ACHN (cell line): ENCODE data around the gene SMCO3.

ENCODE experiments used
- DNase-seq: peaks from one replicate; pipeline ENCODE4 v3.0.0-alpha.2; 2015
- in situ Hi-C: cut with HindIII; loops from 2 replicates; pipeline ENCODE4 v1.10.0; 2017; ENCODE audit warnings: low sequenced_read_pairs, low pct_ligation_motif_present, low pct_unique_long_range_greater_than_20kb

SMCO3 gene

DNA sequence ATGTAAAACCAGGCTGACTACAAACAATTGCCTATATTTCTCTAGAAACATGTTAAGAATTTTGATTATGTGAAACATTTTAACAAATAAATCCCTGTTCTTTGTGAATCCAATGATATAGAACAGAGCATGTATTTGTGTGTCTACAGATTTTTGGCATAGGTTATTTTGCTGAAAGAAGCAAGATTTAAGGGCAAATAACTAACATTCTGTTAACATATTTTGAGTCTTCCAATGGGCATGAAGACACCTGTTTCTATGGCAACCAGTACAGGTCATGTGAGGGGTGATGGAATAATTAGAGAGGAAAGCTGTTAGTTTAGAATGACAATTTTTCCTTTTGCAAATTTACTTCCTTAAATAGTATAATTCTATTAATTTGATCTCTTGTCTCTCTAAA lies 20.5 kb upstream of the SMCO3 start:
- DNase-seq: no peak
- in situ Hi-C loops: no loop called here

- DNase-seq: no peak
- in situ Hi-C loops: no loop called here
Observed at GRCh38 chr12:14833952-14834351, 20.0 kb upstream of the SMCO3 start.

GRCh38 chr12:14833336-14833735 lies 19.4 kb upstream of the SMCO3 start:
- in situ Hi-C loops: no loop called here
- no peak for DNase-seq

DNA sequence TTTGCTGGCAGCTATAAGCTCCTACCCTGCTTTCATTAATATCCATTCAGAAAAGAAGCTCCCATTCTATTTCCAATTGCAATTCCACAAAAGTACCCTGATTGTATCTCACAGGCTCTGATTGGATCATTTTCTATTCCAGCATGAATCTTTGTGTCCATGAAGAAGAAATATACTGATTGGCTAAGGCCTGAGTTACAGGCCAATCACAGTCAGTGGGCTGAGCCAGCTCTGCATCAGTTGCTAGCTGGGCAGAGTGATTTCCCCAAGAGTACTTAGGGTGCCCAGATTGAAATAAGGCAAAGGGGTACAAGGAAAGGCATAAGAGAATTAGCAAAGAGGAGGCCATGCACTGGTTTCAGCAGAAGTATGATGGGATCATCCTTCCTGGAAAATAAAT lies 14.9 kb upstream of the SMCO3 start:
- DNase-seq: peak; percentile 45
- in situ Hi-C loops: no loop called here

GRCh38 chr12:14827043-14827442 lies 13.1 kb upstream of the SMCO3 start:
- in situ Hi-C loops: no loop called here
- no peak for DNase-seq

GRCh38 chr12:14826491-14826890 lies 12.5 kb upstream of the SMCO3 start:
- DNase-seq: no peak
- in situ Hi-C loops: no loop called here

DNA sequence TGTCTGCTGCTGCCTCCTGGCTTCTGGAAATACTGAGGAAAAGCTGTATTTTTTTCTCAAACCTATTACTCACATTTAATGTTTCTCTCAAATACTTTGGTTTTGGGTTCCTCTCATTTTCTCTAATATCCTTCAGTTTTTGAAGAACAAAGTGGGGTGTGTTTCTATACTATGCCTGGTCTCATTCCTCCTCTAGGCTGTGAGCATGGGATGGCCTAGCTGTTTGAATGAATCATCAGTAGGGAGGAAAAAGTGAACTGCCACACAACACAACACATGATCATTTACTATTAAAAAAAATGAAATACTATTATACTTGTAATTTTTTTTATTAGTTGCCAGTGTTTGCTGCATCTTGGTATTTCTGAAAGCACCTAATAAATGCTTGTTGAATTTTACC lies 11.3 kb upstream of the SMCO3 start:
- in situ Hi-C loops: no loop called here
- no peak for DNase-seq

DNA sequence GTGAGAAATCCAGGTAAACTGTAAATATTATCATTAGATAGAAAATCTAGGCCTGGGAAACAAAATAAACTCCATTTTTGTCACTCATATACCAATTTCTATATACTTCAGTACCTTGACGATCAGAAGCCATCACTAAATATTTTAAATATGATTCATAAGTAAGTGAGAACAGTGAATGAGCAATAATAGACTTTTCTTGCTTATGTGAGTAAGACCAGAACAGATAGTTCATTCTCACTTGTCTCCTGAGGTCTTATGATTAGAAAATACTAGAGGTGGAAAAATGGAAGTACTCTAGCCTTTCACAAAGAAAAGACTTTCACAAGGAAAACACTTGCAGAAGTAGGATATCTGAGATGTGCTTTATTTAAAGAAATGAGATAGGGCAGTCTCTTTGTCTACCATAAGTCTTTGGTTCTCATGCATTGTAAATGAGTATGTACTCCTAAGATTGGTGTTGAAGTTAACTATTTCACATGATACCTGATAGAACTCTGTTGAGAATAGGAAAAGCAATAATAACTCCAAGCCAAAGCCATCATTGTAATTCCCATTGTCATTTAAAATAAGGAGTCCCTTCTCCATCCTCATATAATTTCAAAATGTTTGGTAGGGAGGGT lies 10.1 kb upstream of the SMCO3 start:
- no peak for DNase-seq
- in situ Hi-C loops: no loop called here

- in situ Hi-C loops: no loop called here
Observed at GRCh38 chr12:14811486-14811885, 2.5 kb downstream of the SMCO3 start.

GRCh38 chr12:14810953-14811483 lies 3.0 kb downstream of the SMCO3 start:
- in situ Hi-C loops: no loop called here

More at GRCh38 chr12:14811486-14811885, 2.5 kb downstream of the SMCO3 start:
- DNase-seq: no peak

DNA sequence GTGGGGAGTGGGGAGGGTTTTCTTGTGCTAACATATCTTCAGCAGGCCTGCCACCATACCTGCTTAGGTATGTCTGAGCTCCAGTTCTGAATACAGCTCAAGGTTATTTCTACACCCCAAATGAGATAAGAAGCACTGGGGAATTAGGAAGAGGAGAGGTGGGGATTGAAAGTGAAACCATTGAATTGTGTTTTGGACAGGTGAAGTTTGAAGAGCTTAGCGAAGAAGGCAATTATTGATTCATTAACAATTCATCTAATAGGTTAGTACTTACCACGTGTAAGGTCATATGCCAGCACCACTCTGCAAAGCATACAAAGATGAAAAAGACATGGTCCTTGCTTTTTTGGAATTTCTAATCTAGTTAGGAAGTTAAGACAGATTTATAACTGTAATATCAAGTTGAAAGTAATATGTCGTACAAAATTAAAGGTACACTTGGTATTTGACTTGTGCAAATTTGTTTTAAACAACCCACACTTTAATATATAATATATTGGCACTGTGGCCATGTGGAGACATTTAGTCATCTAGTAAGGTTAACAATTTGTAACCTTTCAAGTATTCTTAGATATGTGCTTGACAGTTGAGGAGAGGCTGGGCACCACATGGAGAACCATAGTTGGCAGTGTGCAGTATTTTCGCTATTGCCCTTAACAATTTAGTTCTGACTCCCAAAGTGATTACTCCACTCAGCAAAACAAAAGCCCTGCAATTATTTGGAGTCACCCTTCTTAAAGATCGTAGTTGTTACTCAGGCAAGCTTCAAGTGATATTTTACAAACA lies 3.6 kb downstream of the SMCO3 start:
- no peak for DNase-seq
- in situ Hi-C loops: no loop called here

More at GRCh38 chr12:14810953-14811483, 3.0 kb downstream of the SMCO3 start:
- DNase-seq: peak; percentile 67

- DNase-seq: no peak
- in situ Hi-C loops: no loop called here
Observed at GRCh38 chr12:14803830-14804160, 10.2 kb downstream of the SMCO3 start.

GRCh38 chr12:14803011-14803829 lies 10.8 kb downstream of the SMCO3 start, which contains the start of the genes C12orf60 and WBP11:
Gene C12orf60 (plus strand): TSS chr12:14803670. CDS start chr12:14822936, 19,266 bp downstream.
Gene WBP11 (minus strand): TSS chr12:14803478. CDS start chr12:14801383, 2,095 bp downstream.
- DNase-seq: peak; percentile 100
- in situ Hi-C loops: no loop called here

- DNase-seq: no peak
- in situ Hi-C loops: no loop called here
Observed at GRCh38 chr12:14802721-14803010, 11.3 kb downstream of the SMCO3 start.

DNA sequence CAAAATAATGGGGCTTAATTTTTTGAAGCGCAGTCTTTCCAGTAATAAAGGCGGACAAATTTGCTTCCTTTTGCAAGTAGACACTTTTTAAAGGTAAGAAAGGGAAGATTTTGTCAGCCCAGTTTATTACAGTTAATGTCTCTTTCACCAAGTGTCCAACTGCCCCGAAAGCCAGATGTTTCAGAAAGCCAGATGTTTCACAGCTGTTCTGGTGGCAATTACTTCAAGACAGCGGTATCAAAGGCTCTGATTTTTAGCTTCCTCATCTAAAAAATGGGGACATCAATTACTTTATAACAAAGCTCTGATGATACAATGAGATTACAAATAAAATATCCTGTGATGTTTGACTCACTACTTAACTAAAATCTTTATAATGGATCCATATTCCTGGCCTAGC lies 11.7 kb downstream of the SMCO3 start:
- no peak for DNase-seq
- in situ Hi-C loops: no loop called here

DNA sequence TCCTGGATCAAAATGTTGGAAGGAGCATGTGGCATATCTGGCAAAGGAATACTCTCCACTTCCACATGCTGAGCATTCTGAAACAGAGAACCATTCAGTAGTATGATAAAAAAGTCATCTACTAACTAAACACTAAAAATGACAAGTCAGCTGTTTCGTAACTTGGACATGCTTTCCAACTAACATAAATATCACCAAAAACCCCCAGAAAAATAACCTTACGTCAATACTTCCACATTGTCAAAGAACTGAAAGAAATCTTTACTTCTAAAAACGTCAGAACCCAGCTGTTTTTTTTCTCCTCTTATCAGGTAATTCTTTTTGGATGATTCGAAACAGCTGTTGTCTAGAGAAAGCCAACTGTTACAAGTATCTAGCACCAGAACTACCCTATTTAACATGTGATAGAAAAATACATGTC lies 18.9 kb downstream of the SMCO3 start:
- DNase-seq: no peak
- in situ Hi-C loops: no loop called here

GRCh38 chr12:14785568-14785967 lies 28.4 kb downstream of the SMCO3 start:
- DNase-seq: no peak
- in situ Hi-C loops: no loop called here

- DNase-seq: no peak
- in situ Hi-C loops: no loop called here
Observed at GRCh38 chr12:14784471-14784870, 29.5 kb downstream of the SMCO3 start.

- DNase-seq: no peak
- in situ Hi-C loops: no loop called here
Observed at GRCh38 chr12:14782756-14783155, 31.2 kb downstream of the SMCO3 start.
